Stimulated activated CD4-positive, alpha-beta T cell treated with anti-CD3 and anti-CD28 coated beads, Interleukin-15, amount 100 ng/mL, for 48 hours (primary cell): ENCODE measurements around the gene CCDC89.

Source experiments
- DNase-seq, 2 donors: peaks; one replicate each; pipeline ENCODE4 v3.0.0-alpha.2; 2020; ENCODE audit warnings: low read depth in 2 of 2

CCDC89 gene

DNA sequence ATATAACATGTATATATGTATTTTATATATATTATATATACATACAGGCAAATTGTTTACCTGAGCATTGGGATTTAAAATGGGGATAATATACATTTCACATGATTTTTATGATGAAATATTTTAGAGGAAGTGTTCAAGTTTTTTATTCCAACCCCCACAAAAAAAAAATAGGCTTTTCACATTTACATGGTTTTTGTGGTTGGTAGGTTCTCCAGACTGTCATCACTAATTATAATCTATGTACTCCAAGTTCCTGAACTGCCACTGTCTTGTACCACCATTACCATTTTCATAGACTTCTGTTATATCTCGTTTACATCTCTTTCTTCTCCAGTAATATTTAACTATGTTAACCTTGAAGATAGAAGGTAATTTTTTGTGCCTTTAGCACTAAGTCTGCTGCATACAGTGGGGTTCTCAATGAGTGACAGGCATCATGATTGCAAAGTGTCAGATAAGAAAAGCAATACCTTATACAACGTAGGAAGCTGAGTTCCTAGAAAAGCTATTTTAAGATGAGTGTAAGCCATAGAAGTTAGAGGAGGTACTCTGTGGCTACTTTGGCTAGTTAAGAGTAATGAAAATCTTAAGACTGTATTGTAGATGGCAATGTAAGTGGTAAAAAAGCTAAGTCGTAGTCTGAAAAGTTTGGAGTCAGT, 33.1 kb downstream of the CCDC89 start:
- no peak for DNase-seq

DNA sequence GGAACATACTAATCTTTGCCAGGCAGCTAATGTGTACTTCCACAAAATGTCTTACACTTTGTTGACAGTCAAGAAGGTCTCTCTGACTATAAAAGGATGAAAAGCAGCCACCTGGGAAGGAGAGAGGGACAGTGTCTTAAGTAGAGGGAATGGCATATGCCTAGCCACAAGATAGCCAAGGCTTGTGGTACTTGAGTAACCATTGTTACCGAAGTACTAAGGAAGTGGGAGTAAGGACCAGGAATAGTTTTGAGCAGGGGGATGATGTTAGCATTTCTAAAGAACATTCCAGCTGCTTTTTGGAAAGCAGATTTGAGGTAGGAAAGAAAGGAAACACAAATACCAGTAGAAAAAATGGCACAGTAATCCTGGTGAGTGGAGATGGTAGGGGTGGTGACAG, 34.9 kb downstream of the CCDC89 start:
- DNase-seq, result no peak

DNA sequence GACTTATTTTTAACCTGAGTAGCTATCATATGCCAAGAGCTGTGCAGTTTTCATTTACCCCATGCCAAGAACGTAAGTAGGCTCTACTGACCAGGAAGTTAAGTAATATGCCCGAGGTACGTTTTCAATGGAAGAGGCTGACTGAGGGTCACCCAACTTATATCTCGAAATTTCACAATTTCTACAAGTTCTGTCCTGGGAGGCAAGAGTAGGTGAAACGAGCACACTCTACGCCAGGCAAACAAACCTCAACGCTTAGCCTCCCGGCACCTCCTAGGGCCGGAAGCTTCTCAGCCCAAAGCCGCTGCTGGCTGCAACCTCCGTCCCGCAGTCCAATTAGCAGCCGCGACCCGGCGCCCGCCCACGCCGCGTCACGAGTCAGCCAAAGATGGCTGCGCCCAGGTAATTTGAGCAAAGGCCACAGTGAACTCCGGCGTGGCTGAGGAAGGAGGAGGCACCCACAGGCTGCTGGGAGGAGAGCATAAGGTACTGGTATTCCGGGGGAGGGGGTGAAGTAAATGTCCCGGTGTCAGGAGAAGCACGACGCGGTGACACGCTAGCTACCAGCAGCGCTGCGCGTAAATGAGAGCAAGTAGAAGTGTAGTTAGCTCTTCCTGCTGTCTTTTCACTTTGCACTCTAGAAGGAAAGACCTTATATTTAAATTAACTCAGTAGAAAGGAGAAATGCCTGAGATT, 38.2 kb downstream of the CCDC89 start, which contains the start of gene TMEM126A:
TSS of gene TMEM126A (plus strand) at position 364 of the 696 bp plus-strand sequence. CDS start 2,289 bp downstream, outside the sequence.
- peak; percentile 87 to 89 for DNase-seq

DNA sequence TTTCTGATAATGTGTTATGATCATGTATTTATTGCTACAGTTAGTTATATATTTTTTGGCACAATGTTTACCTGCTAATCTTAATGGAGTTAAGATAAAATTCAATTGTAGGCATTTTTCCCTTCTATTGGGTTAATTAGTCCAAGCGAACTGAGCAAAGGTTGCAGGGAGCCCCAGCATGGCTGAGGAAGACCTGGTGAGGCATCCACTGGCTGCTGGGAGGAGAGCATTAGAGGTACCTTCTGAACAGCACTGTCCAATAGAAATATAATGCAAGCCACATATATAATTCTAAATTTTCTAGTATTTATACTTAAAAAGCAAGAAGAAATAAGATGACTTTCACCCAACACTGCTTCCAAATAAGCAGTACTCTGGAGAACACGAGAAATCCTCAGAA, 38.9 kb downstream of the CCDC89 start:
- no peak for DNase-seq

DNA sequence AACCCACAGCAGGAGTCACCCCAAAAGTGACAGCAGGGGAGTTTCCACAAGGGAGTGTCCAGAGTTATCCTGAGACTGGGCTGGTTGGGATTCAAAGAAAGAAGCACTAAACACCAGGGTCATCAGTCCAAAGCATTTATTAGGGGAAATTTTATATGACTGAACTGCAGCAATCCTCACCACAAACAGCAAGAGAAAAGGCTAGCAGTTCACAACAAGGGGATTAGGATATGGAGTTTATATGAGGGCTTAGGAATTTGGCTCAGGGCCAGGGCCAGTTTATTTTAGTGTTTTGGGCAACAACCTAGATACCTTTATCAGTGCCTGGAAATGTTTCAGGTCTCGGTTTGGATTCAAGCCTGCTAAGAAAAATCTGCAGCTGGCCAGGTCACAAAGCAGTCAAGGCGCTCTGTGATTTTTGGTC, 42.8 kb downstream of the CCDC89 start:
- DNase-seq, result no peak

DNA sequence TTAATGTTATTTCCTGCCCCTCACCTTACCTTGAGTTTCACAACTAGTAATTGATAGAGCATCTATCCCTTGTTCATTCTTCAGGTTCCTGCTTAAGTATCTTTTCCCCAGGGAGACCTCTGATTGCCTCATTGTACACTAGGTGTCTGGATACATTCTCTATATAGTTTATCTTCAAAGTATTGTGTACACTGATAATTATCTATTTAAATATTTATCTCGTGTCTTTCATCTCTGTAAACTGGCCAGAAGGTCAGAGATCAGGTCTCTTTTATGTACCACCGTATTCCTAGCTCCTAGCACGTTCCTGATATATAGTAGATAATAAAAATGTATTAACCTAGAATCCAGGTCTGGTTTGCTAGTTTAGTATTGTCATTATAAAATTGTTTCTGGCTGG, 51.2 kb downstream of the CCDC89 start:
- no peak for DNase-seq
